Stimulated activated CD8-positive, alpha-beta memory T cell treated with anti-CD3 and anti-CD28 coated beads, Interleukin-7, amount 100 ng/mL, for 1 hour (primary cell): ENCODE results near the gene MRFAP1L1.

Experiments used
- DNase-seq, 2 donors: peaks; one replicate each; pipeline ENCODE4 v3.0.0-alpha.2; 2020; ENCODE audit warnings: low read depth in 2 of 2

Gene MRFAP1L1

DNA sequence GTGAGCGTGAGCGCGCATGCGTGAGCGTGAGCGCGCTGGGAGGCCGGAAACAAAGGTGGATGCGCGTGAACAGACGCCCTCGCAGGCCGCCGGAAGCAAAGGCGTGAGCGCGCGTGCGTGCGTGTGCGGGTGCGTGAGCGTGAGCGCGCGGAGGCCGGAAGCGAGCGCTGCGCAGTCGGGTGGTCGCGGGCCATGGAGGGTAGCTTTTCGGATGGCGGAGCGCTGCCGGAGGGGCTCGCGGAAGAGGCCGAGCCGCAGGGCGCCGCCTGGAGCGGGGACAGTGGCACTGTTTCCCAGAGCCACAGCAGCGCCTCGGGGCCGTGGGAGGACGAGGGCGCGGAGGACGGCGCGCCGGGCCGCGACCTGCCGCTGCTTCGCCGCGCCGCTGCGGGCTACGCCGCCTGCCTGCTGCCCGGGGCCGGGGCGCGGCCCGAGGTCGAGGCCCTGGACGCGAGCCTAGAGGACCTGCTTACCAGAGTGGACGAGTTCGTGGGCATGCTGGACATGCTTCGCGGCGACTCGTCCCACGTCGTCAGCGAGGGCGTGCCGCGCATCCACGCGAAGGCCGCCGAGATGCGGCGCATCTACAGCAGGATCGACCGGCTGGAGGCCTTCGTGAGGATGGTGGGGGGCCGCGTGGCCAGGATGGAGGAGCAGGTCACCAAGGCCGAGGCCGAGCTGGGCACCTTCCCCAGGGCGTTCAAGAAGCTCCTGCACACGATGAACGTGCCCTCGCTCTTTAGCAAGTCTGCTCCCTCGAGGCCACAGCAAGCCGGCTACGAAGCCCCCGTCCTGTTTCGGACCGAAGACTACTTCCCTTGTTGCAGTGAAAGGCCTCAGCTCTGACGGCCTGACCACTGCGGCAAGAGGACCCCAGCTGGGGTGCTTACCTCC, 6.6 kb upstream of the MRFAP1L1 start, which contains the start of gene BLOC1S4:
BLOC1S4 (plus strand) TSS at position 157 of the 894 bp plus-strand sequence; CDS start at position 193, 36 bp downstream.
- peak; percentile 66 to 78 for DNase-seq

DNA sequence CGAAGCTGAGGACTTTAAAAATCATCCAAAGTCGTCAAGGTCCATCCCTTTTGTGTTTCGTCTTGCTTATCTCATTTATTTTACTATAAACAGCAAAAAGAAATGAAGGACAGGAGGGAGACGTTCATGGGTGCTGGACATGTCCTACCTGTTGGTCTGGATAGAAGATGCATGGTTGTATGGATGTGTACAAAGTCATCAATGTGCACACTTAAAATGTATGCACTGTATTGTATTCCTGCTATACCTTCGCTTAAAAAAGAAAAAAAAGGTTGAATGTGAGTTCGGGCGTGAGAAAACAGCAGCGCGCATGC, 6.0 kb upstream of the MRFAP1L1 start:
- DNase-seq: no peak

DNA sequence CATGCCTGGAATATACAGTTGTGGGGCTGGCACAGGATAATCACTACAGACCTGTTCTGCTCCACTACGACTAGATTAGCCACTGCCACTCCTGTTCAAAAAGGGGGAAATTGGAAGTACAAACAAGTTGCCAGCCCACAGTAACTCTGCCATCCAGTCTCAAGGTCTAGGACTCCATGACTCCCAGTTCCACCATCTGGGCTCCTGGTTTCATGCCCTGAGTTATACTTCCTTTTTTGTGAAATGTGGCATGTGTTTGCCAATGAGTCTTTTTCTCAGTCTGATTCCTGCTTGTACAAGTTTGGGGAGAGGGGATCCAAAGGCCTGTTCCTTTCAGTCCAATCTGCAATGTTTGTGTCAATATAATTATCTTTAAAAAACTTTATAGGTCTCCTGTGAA, 5.3 kb upstream of the MRFAP1L1 start:
- DNase-seq: no peak

- no peak for DNase-seq
Observed at GRCh38 chr4:6710996-6711395, 1.3 kb upstream of the MRFAP1L1 start.

GRCh38 chr4:6710282-6710681, 617 bp upstream of the MRFAP1L1 start:
- no peak for DNase-seq

- no peak for DNase-seq
Observed at GRCh38 chr4:6706173-6706572, 3.5 kb downstream of the MRFAP1L1 start.

GRCh38 chr4:6705646-6706045, 4.0 kb downstream of the MRFAP1L1 start:
- no peak for DNase-seq

DNA sequence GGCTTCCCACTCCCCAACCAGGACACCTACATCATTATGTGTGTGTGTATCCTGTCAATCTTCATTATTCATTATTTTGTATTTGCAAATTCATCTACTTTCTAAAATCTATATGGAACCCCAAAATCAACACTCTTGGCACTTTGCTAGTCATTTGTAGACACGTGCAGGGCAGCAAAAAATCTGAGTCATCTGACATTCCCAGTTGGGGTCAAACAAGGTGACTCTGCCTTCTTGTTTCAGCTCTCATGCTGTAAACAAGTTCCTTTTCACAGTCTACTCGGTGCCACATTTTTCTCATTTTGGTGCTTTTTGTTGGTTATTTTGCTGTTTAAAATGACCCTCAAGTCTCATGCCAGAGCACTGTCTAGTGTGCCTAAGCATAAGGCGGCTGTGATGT, 5.9 kb downstream of the MRFAP1L1 start:
- no peak for DNase-seq

- DNase-seq: no peak
Observed at GRCh38 chr4:6702761-6703160, 6.9 kb downstream of the MRFAP1L1 start.

DNA sequence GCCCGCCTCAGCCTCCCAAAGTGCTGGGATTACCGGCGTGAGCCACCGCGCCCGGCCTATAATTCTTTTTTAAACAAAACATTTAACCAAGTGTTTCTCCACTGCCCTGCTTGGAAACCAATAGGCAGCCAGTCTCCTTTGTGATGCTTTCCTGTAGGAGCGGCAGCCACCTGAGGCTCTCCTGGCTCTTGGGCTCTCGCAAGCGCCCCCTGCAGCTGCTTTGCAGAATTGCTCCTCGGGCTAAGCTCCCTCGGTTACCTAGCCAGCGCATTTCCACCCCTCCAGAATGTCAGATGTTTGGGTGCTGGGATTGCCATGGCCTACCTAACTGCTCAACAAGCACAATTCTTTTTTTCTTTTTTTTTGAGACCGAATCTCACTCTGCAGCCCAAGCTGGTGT, 8.3 kb downstream of the MRFAP1L1 start:
- DNase-seq: no peak

GRCh38 chr4:6699903-6700302, 9.8 kb downstream of the MRFAP1L1 start:
- no peak for DNase-seq

DNA sequence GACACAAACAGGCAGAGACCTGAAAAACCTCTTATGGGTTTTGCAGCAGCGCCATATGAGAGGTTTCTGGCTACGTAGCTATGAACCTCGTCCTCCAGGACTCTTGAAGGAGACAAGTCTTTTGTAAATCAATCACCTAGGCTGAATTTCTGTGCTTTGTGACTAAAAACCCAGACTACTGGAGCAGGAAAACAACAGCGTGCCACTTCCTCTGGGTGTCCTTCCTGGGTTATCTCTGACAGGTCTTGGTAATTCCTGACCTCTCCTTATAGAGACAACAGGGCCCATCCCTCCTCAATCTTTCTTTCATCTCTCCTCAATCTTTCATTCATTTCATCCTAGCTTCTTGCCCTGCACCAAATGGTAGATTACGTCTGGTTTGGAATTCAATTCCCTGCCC, 10.3 kb downstream of the MRFAP1L1 start:
- no peak for DNase-seq

DNA sequence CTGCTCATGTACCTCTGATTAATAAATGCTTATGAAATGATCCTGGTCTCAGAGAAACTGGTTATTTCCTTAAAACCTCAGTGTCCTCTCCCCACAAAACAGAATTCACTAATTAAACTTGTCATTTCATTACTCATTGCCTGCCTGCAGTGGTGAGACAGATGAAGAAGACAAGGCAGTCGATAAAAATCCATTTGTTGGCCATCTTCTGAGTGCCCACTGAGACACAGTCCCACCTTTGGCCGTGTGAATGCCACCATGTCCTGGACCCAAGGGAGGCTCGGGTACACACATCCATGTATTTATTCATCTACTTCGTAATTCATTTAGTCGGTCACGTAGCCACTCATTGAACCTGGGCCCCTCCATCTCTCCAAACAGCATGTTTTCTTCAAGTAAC, 12.5 kb downstream of the MRFAP1L1 start:
- no peak for DNase-seq

- DNase-seq: no peak
Observed at GRCh38 chr4:6696611-6697010, 13.1 kb downstream of the MRFAP1L1 start.

DNA sequence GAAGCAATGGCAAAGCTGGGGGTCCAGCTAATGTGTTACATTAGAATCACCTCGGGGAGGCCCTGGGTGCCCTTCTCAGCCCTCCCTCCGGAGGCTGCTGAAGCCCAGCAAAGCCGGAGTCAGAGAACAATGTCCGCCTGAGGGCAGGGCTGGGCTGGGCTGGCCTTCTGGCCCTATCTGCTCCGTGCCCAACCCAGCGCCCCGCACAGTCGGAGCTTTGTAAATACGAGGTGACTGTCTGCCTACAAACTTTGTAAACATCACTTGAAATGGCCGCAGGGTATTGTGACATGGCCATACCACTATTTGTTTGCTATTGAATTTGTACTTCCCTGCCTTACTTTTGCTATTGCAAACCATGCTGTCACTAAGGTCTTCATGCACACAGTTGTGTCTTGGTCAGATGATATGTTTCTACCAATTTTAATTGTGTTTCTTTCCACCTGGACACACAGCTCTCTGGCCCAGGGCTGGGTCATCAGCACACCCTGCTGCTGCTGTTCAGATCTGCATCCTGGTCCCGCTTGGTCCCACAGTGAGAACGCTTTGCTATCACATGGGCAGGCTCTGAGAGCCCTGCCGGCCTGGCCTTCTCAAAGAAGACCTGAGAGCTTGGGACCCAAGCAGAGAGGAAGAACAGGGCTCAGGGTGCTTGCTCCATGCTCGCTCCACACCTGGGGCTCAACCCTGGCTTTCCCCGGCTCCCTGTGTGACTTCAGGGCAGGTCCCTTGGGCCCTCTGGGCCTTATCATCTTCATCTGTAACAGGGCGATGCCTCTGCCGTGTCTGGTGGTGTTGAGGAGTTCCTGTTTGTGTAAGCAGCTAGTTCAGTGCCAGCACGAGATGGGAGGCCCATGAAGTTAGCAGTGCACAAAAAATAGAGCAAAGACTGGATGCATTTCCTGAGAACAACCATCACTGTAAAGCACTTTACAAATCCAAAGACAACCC, 13.7 kb downstream of the MRFAP1L1 start:
- DNase-seq: no peak

DNA sequence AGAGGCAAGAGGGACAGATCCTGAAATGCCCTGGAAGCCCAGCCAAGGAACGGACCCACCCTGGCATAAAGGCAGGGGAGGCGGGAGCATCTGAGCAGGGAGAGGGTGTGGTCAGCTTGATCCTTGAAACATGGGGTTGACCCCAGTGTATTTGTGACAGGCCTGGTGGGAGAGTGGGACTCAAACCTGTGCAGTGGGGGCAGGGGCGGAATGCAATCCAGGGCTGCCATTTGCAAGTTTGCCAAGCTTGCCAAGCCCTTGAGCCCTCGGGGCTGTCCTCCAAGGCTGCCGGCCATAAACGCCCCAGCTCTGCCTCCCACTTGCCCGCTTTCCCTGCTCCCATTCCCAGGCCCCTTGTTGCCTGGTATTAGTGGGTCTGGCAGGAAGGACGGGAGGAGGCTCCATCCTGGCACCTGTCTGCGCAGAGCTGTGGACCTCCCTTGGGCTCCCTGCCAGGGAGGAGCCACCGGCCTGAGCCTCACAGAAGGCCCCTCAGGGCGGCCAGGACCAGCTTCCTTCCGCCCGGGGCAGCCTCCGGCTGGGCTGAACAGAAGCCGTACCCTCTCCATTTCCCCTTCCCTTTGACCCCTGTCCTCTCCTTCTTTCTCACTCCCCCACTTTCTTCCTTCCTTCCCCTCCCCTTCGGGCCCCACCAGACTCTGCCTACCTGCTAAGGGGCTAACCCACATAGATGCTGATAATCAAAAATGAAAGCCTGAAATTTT, 15.3 kb downstream of the MRFAP1L1 start:
- DNase-seq: no peak

GRCh38 chr4:6693231-6694176, 16.2 kb downstream of the MRFAP1L1 start, which contains the start of gene S100P:
Gene S100P, plus strand, starts transcription at chr4:6693878. Its CDS starts 55 bp downstream, at chr4:6693933.
- no peak for DNase-seq

DNA sequence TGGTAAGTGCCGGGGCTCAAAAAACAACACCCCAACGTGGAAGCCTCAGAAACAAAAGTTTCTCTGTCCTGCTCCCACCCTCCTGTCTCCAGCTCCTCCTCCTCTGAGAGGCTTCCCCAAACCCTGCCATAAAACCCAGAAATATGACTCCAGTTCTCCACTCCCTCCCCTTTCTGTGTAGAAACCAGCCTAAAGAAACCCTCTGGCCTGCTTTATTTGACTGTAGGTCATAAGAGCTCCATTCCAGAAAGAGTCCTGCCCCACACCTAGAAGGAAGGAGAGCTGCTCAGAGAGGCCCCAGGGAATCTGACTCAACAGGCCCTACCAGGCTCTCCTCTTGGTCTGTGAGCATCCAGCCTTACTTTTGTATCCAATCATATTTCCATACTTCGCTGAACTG, 16.9 kb downstream of the MRFAP1L1 start:
- DNase-seq: no peak

GRCh38 chr4:6692379-6692778, 17.3 kb downstream of the MRFAP1L1 start:
- no peak for DNase-seq

DNA sequence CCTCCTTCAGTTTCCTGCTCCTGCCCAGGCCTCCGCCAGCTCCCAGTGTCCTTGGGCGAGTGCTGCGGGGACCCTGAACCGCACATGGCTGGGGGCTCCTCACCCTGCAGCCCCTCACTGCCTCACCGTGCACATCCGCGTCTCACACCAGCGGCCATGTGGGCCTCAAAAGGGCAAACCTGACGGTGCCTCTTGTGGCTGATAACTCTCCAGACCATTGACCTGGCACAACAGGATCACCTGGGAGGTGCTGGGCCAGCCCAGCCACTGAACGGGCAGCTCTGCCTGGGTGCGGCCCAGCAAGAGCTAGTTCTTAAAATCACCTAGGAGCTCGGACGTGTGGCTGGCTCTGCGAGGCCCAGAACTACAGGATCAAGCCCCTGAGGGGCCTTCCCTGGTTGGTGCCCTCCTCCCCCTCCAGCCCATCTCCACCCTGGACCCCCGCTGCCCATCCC, 20.1 kb downstream of the MRFAP1L1 start:
- no peak for DNase-seq
